HepG2 (cell line): ENCODE data around the gene AAR2. TPM values are rescaled to one million over a fixed set of nuclear protein-coding genes. Genes with fewer than 3 reads are reported as not detected.

ENCODE experiments used
- BORCS8-MEF2B ChIP-seq: sonication (generic); formaldehyde crosslinking; IDR thresholded peaks from 2 replicates; pipeline ENCODE4 v1.8.0; 2022; ENCODE audit warnings: mild to moderate bottlenecking, missing genetic modification reagents
- DRAP1 ChIP-seq: IDR thresholded peaks from 2 replicates; pipeline ENCODE4 v1.6.1; 2016; ENCODE audit warnings: missing genetic modification reagents, missing compliant biosample characterization
- GABPA ChIP-seq, 2 experiments: IDR thresholded peaks; 2 replicates each; pipeline ENCODE4 v1.6.1; 2011 to 2016; ENCODE audit warnings: low read depth in 2 of 2, low read length in 1 of 2, missing biosample characterization in 1 of 2, missing genetic modification characterization in 1 of 2
- GTF2F1 ChIP-seq: fragments of 150-350 bp; IDR thresholded peaks from 2 replicates; pipeline ENCODE4 v1.6.1; 2014; ENCODE audit warnings: low read length
- GTF3A ChIP-seq: sonication (generic); formaldehyde crosslinking; conservative IDR thresholded peaks from 2 replicates; pipeline ENCODE4 v1.4.0; 2020; ENCODE audit warnings: mild to moderate bottlenecking, missing genetic modification reagents
- HDAC1 ChIP-seq: sonication (generic); formaldehyde crosslinking; IDR thresholded peaks from 2 replicates; pipeline ENCODE4 v1.5.1; 2020; ENCODE audit warnings: mild to moderate bottlenecking, missing genetic modification reagents
- IKZF4 ChIP-seq: sonication (generic); formaldehyde crosslinking; IDR thresholded peaks from 2 replicates; pipeline ENCODE4 v1.5.1; 2020; ENCODE audit warnings: borderline replicate concordance, mild to moderate bottlenecking, low read depth, missing genetic modification reagents; ENCODE audit errors: not compliant biosample characterization
- IRF2 ChIP-seq: IDR thresholded peaks from 2 replicates; pipeline ENCODE4 v1.6.1; 2018; ENCODE audit warnings: missing genetic modification reagents, missing compliant biosample characterization
- MAZ ChIP-seq, 2 experiments: sonication (generic) in 1 of 2; formaldehyde crosslinking in 1 of 2; IDR thresholded peaks; 2 replicates each; pipeline versions ENCODE4 v1.5.0 to v1.6.1; 2012 to 2020; ENCODE audit warnings: low read depth in 2 of 2, mild to moderate bottlenecking in 2 of 2, borderline replicate concordance in 1 of 2, improper control_type of control experiment in 1 of 2, low read length in 1 of 2, missing genetic modification reagents in 1 of 2, moderate library complexity in 1 of 2
- MTF2 ChIP-seq: sonication (generic); formaldehyde crosslinking; IDR thresholded peaks from 2 replicates; pipeline ENCODE4 v1.5.0; 2020; ENCODE audit warnings: missing genetic modification reagents, borderline replicate concordance
- PCBP1 ChIP-seq: fragments of 200-400 bp; formaldehyde crosslinking; IDR thresholded peaks from 2 replicates; pipeline ENCODE4 v1.6.1; 2017; ENCODE audit warnings: mild to moderate bottlenecking, low read depth, low read length, borderline replicate concordance
- RELA ChIP-seq: sonication (generic); formaldehyde crosslinking; IDR thresholded peaks from 2 replicates; pipeline ENCODE4 v1.4.0; 2020; ENCODE audit warnings: missing genetic modification reagents
- RFXANK ChIP-seq: IDR thresholded peaks from 2 replicates; pipeline ENCODE4 v1.6.1; 2016
- SIN3A ChIP-seq: IDR thresholded peaks from 2 replicates; pipeline ENCODE4 v1.6.1; 2011; ENCODE audit warnings: low read depth, mild to moderate bottlenecking, control low read depth, low read length, borderline replicate concordance
- TAF1 ChIP-seq: sonication (generic); formaldehyde crosslinking; IDR thresholded peaks from 2 replicates; pipeline ENCODE4 v1.4.0; 2020; ENCODE audit warnings: missing genetic modification reagents
- THRA ChIP-seq: sonication (generic); formaldehyde crosslinking; IDR thresholded peaks from 2 replicates; pipeline ENCODE4 v1.4.0; 2020; ENCODE audit warnings: missing genetic modification reagents, borderline replicate concordance
- UBTF ChIP-seq: sonication (generic); formaldehyde crosslinking; IDR thresholded peaks from 2 replicates; pipeline ENCODE4 v1.4.0; 2020; ENCODE audit warnings: mild to moderate bottlenecking, missing genetic modification reagents
- ZFAT ChIP-seq: sonication (generic); formaldehyde crosslinking; conservative IDR thresholded peaks from 2 replicates; pipeline ENCODE4 v1.8.1; 2023; ENCODE audit warnings: missing genetic modification reagents, inconsistent platforms
- ZNF710 ChIP-seq: sonication (generic); formaldehyde crosslinking; IDR thresholded peaks from 2 replicates; pipeline ENCODE4 v1.5.0; 2020; ENCODE audit warnings: mild to moderate bottlenecking, missing genetic modification reagents, borderline replicate concordance
- polyA plus RNA-seq, 8 experiments: library from polyadenylated mRNA; depleted of rRNA in 3 of 8; stranded (reverse) in 7 of 8; unstranded in 1 of 8; fragments of >200 nt; fragmentation: Illumina TruSeq in 4 of 8; extraction: Trizol in 4 of 8; gene quantifications; 2 replicates each; pipeline versions ENCODE4 v1.2.1 to v1.2.3, GENCODE V29; 2011 to 2016; ENCODE audit warnings: low read depth in 4 of 8, missing spikeins in 1 of 8, mixed read lengths in 1 of 8; ENCODE audit not compliant: insufficient read depth in 1 of 8
- total RNA-seq, 5 experiments: library from RNA; depleted of rRNA; stranded (reverse); fragments of >200 nt; fragmentation: Illumina TruSeq; extraction: Trizol; gene quantifications; 2 replicates each; pipeline ENCODE4 v1.2.3, GENCODE V29; 2016; ENCODE audit warnings: low read depth in 1 of 5

AAR2 gene
- total and polyA plus RNA-seq, 2 of the 13 experiments (the other 11 are each of a cell fraction or from before 2014, with no cell fraction given) = 45.2 to 46.2 TPM

- TF ChIP-seq UBTF = peak; percentile 47
- peak; percentile 71; the same call in 1 of the 2 replicates for TF ChIP-seq THRA (CRISPR knock-in tag)
- TF ChIP-seq TAF1 (CRISPR knock-in tag) = peak; percentile 74; the same call in 1 of the 2 replicates
- TF ChIP-seq BORCS8-MEF2B (CRISPR knock-in tag) = no peak
- peak; percentile 17; the same call in 1 of the 2 replicates for TF ChIP-seq ZNF710 (CRISPR knock-in tag)
- 0 out of 2 replicates have a peak, but pooled peaks have one; percentile 60 for TF ChIP-seq RFXANK
- no peak for TF ChIP-seq GTF2F1
- TF ChIP-seq IKZF4 (CRISPR knock-in tag) = peak; percentile 1
- peak; percentile 93 for TF ChIP-seq GABPA (IDR thresholded peaks at IDR 0.05; ENCODE audit: low read depth, low read length)
- peak; percentile 98 for TF ChIP-seq GABPA (CRISPR knock-in tag; IDR thresholded peaks at IDR 0.05; ENCODE audit: low read depth)
- TF ChIP-seq MAZ (IDR thresholded peaks at IDR 0.05; ENCODE audit: borderline replicate concordance, low read depth, low read length) = no peak
- peak; percentile 54; the same call in 1 of the 2 replicates for TF ChIP-seq MAZ (CRISPR knock-in tag; IDR thresholded peaks at IDR 0.05; ENCODE audit: low read depth)
- TF ChIP-seq IRF2 (CRISPR knock-in tag) = peak; percentile 65; the same call in 1 of the 2 replicates
- TF ChIP-seq PCBP1 = no peak
- no peak for TF ChIP-seq RELA (CRISPR knock-in tag)
- TF ChIP-seq DRAP1 (CRISPR knock-in tag) = peak; percentile 52; the same call in 1 of the 2 replicates
- peak; percentile 74 for TF ChIP-seq HDAC1 (CRISPR knock-in tag)
- peak; percentile 86 for TF ChIP-seq SIN3A
- TF ChIP-seq GTF3A (CRISPR knock-in tag) = no peak; the same call in 1 of the 2 replicates
- 0 out of 2 replicates have a peak, but pooled peaks have one; percentile 24 for TF ChIP-seq MTF2
- TF ChIP-seq ZFAT (CRISPR knock-in tag) = no peak
These were observed 34.7 kb downstream of the AAR2 start (continued) for GRCh38 chr20:36270744-36271638.
